ENCODE results near the gene PPM1N.

Gene PPM1N

GRCh38 chr19:45498411-45499195 is at the start of gene PPM1N:
Gene PPM1N, plus strand, starts transcription at chr19:45498443. Its CDS starts 30 bp downstream, at chr19:45498473.
- peak; percentile 67 for DNase-seq

- no peak for DNase-seq
Measured at GRCh38 chr19:45448887-45449299, 49.4 kb upstream of the PPM1N start.

GRCh38 chr19:45450012-45450333 is 48.3 kb upstream of the PPM1N start:
- DNase-seq, result no peak

- DNase-seq, result no peak
Measured at GRCh38 chr19:45451131-45451849, 47.0 kb upstream of the PPM1N start.

- DNase-seq, result no peak
Measured at GRCh38 chr19:45451850-45452387, 46.3 kb upstream of the PPM1N start.

GRCh38 chr19:45455707-45456499 is 42.3 kb upstream of the PPM1N start:
- peak; percentile 82 for DNase-seq

GRCh38 chr19:45456500-45456815 is 41.8 kb upstream of the PPM1N start:
- DNase-seq, result no peak

GRCh38 chr19:45457776-45458175 is 40.5 kb upstream of the PPM1N start:
- DNase-seq, result no peak

- DNase-seq, result no peak
Measured at GRCh38 chr19:45460807-45461347, 37.4 kb upstream of the PPM1N start.

GRCh38 chr19:45462174-45462573 is 36.1 kb upstream of the PPM1N start:
- no peak for DNase-seq

GRCh38 chr19:45463241-45463640 is 35.0 kb upstream of the PPM1N start:
- DNase-seq, result no peak

GRCh38 chr19:45464274-45464673 is 34.0 kb upstream of the PPM1N start:
- no peak for DNase-seq

- DNase-seq, result no peak
Measured at GRCh38 chr19:45464852-45465441, 33.3 kb upstream of the PPM1N start.

GRCh38 chr19:45467115-45467455 is 31.2 kb upstream of the PPM1N start:
- no peak for DNase-seq

- DNase-seq, result peak; percentile 99
Measured at GRCh38 chr19:45467456-45468158, 30.6 kb upstream of the PPM1N start, which contains the start of gene FOSB. Gene FOSB, plus strand, starts transcription at chr19:45467996. Its CDS starts 591 bp downstream, at chr19:45468587.

- DNase-seq, result no peak
Measured at GRCh38 chr19:45468159-45468651, 30.0 kb upstream of the PPM1N start.

- DNase-seq, result no peak
Measured at GRCh38 chr19:45468803-45469131, 29.5 kb upstream of the PPM1N start.

GRCh38 chr19:45469132-45469944 is 28.9 kb upstream of the PPM1N start:
- peak; percentile 92 for DNase-seq

- no peak for DNase-seq
Measured at GRCh38 chr19:45469945-45470761, 28.1 kb upstream of the PPM1N start.

GRCh38 chr19:45470762-45471081 is 27.5 kb upstream of the PPM1N start:
- DNase-seq, result no peak
